ENCODE results near the gene EMD.

Gene EMD

GRCh38 chrX:154419189-154419588 lies 40.1 kb downstream of the EMD start:
- no peak for DNase-seq (ENCODE audit: low read depth in 2 of 2)

- DNase-seq (ENCODE audit: low read depth in 2 of 2): no peak
These were observed 40.8 kb downstream of the EMD start for GRCh38 chrX:154419688-154420401.

GRCh38 chrX:154420402-154420756 lies 41.3 kb downstream of the EMD start:
- DNase-seq (ENCODE audit: low read depth in 2 of 2): no peak

DNA sequence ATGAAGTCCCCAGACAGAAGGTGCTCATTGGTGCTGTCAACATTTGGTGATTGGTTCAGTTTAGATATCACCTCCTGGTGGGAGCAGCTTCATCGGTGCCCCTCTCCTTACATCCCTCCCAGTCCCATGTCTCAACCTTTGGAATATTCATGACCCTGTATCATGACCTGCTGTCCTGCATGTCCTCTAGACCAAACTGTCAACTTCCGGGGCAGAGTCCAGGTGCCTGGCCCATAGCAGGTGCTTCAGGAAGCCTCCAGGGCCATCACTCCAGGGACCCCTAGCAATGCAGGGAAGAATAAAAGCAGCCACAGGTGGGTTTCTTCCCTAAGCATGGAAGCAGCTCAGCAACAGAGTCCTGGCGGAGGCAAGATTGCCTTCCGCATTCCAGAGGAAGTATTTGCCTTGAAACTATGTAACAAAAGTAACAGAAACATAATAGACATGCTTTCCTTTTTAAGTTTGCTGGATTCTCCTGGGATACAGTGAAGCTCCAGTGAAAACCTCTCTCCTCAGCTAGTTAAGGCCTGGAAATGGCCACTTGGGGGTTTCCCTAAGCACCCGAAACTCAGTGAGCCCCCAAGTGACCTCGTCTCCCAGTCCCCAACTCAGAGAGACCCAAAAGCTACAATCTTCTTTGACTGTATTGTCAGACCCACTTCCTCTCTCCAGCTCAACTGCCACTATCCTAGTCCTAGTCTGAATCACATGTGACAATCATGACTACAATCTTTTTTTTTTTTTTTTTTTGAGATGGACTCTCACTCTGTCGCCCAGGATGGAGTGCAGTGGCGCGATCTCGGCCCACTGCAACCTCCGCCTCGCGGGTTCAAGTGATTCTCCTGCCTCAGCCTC lies 48.0 kb downstream of the EMD start:
- DNase-seq (ENCODE audit: low read depth in 2 of 2): no peak

DNA sequence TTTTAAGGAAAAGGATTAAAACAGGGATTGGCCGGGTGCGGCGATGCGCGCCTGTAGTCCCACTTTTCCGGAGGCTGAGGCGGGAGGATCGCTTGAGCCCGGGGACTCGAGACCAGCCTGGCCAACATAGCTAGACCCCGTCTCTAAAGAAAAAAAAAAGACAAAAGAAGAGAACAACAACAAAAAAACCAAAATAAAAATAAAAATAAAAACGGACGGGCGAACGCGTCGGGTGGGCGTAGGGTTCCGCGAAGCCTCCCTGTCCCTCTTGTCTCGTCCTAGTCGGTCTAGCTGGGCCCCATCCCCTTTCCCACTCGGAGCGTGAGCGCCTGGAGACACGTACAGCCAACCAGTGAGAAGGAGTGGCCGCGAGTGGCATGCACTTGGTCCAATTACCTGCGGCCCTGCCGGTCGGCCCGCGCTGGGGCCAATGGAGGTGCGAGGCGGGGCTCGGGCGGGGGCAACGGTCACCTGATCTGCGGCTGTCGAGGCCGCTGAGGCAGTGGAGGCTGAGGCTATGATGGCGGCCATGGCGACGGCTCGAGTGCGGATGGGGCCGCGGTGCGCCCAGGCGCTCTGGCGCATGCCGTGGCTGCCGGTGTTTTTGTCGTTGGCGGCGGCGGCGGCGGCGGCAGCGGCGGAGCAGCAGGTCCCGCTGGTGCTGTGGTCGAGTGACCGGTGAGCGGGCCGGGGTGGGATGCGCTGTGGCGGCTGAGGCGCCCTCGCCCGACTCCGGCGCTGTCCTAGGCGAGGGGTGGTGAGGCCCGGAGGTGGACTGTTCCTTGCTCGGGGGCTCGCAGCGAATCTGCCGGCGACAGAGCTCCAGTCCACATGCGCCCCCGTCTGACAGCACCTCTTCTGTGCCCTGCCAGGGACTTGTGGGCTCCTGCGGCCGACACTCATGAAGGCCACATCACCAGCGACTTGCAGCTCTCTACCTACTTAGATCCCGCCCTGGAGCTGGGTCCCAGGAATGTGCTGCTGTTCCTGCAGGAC lies 49.4 kb downstream of the EMD start, which contains the start of gene ATP6AP1:
TSS of gene ATP6AP1 (plus strand) at position 502 of the 996 bp plus-strand sequence. CDS start at position 518, 16 bp downstream.
- peak; percentile 66 to 71 for DNase-seq (ENCODE audit: low read depth in 2 of 2)

DNA sequence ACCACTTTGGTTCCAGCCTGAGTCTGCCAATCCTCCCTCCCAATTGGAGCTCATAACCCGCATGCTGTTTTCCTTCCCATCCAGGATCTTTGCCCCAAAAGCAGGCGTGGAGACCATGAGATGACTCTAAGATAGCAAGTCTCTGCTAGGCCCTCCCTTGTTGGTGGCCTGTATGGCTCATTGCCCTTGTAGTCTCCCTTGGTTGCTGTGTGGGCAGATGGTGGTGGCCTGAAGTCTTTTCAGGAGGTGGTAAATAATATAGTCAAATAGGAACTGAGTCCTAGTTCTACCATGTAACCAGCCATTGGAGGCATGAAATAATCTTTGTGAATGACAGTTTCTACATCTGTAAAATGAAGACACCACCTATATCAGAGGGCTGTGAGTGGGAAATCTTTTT lies 50.6 kb downstream of the EMD start:
- no peak for DNase-seq (ENCODE audit: low read depth in 2 of 2)

- DNase-seq (ENCODE audit: low read depth in 2 of 2): no peak
These were observed 51.4 kb downstream of the EMD start for GRCh38 chrX:154430479-154430878.

- no peak for DNase-seq (ENCODE audit: low read depth in 2 of 2)
These were observed 51.8 kb downstream of the EMD start for GRCh38 chrX:154430916-154431315.

All from stimulated activated CD8-positive, alpha-beta memory T cell treated with anti-CD3 and anti-CD28 coated beads, Interleukin-7, amount 100 ng/mL, for 1 hour (primary cell).